Pulmonary artery endothelial cell (primary cell): ENCODE measurements around the gene CD7. TPM values are rescaled to one million over a fixed set of nuclear protein-coding genes. Genes with fewer than 3 reads are reported as not detected.

Experiments
- total RNA-seq: library from RNA; depleted of rRNA; stranded (reverse); fragments of >200 nt; gene quantifications from 2 replicates; pipeline ENCODE4 v1.2.3, GENCODE V29; 2014

The CD7 gene
- total RNA-seq, 1 donor from 2014 or later: not detected

Other genes starting within 250 kb of the CD7 start
- gene FASN, start 219.4 kb downstream of the CD7 start, total RNA-seq: 98.9 and 106 TPM in 2 replicates
- gene CCDC57, start 104.8 kb downstream of the CD7 start, total RNA-seq: 6.9 and 9.3 TPM in 2 replicates
- gene SLC16A3, start 88.6 kb downstream of the CD7 start, total RNA-seq: 101 and 137 TPM in 2 replicates
- gene CSNK1D, start 43.9 kb downstream of the CD7 start, total RNA-seq: 58.5 and 58.9 TPM in 2 replicates
- gene SECTM1, start 16.2 kb upstream of the CD7 start, total RNA-seq: 2.0 and 4.4 TPM in 2 replicates
- gene TEX19, start 41.6 kb upstream of the CD7 start, total RNA-seq: 0.11 TPM in 1 of 2 replicates, not detected in the other
- gene UTS2R, start 54.2 kb upstream of the CD7 start, total RNA-seq: not detected in 2 replicates
- gene HEXD, start 100.7 kb upstream of the CD7 start, total RNA-seq: 9.6 and 11.3 TPM in 2 replicates
- gene OGFOD3, start 101.0 kb upstream of the CD7 start, total RNA-seq: 32.4 and 36.7 TPM in 2 replicates
- 44.8 and 52.4 TPM in 2 replicates for gene CYBC1, start 133.1 kb upstream of the CD7 start, total RNA-seq
- 43.7 and 51.4 TPM in 2 replicates for gene NARF, start 141.1 kb upstream of the CD7 start, total RNA-seq
- 29.7 and 31.6 TPM in 2 replicates for gene FOXK2, start 202.1 kb upstream of the CD7 start, total RNA-seq